Fibroblast of lung (primary cell): Measurements from ENCODE around the gene SLC30A7.

Source experiments
- CTCF ChIP-seq, 2 donors: IDR thresholded peaks in 1 of 2; conservative IDR thresholded peaks in 1 of 2; 1 replicate in 1 of 2; 2 replicates in 1 of 2; pipeline ENCODE4 v1.5.1; 2011 to 2012; ENCODE audit warnings: low read length in 2 of 2, control low read depth in 1 of 2, inconsistent platforms in 1 of 2, low read depth in 1 of 2, mild to moderate bottlenecking in 1 of 2
- EZH2 ChIP-seq: IDR thresholded peaks from 2 replicates; pipeline ENCODE4 v1.5.1; 2012; ENCODE audit warnings: low read length, control low read depth, mild to moderate bottlenecking; ENCODE audit errors: missing control alignments

GRCh38 chr1:100926240-100926639 is 30.4 kb downstream of the SLC30A7 start:
- no peak for TF ChIP-seq CTCF (conservative IDR thresholded peaks at IDR 0.05 in 1 of 2, IDR thresholded peaks at IDR 0.05 in 1 of 2; ENCODE audit: low read depth in 1 of 2, low read length in 2 of 2)
- TF ChIP-seq EZH2, result no peak
